Neural cell (in vitro differentiated cells): ENCODE data around the gene UNC79. TPM values are rescaled to one million over a fixed set of nuclear protein-coding genes. Genes with fewer than 3 reads are reported as not detected.

Experiments used
- H2AFZ ChIP-seq: fragments of 200-600, 300-800 bp; sonication (generic), shearing (Covaris generic); 2 replicates; pipeline ENCODE4 v1.6.0; 2014; ENCODE audit warnings: low read depth, mild to moderate bottlenecking, antibody characterized with exemption, low read length, moderate library complexity
- H3F3A ChIP-seq: fragments of 200-600 bp; shearing (Covaris generic); 2 replicates; pipeline ENCODE4 v1.6.1; 2016; ENCODE audit warnings: mild to moderate bottlenecking, moderate library complexity, mixed read lengths, antibody characterized with exemption, low read length; ENCODE audit not compliant: insufficient read depth, poor library complexity, severe bottlenecking
- H3K27ac ChIP-seq: fragments of 200-600, 300-800 bp; sonication (generic), shearing (Covaris generic); 2 replicates; pipeline ENCODE4 v1.5.1; 2014; ENCODE audit warnings: mild to moderate bottlenecking, low read length, moderate library complexity
- H3K27me3 ChIP-seq: fragments of 300-800, 200-600 bp; sonication (generic), shearing (Covaris generic); 2 replicates; pipeline ENCODE4 v1.6.0; 2014; ENCODE audit warnings: mild to moderate bottlenecking, low read depth, low read length, moderate library complexity; ENCODE audit not compliant: insufficient read depth
- H3K36me3 ChIP-seq: fragments of 300-800, 200-600 bp; sonication (generic), shearing (Covaris generic); 2 replicates; pipeline ENCODE4 v1.5.1; 2014; ENCODE audit warnings: mild to moderate bottlenecking, antibody characterized with exemption, low read length, moderate library complexity; ENCODE audit not compliant: insufficient read depth
- H3K4me2 ChIP-seq: fragments of 300-800, 200-600 bp; sonication (generic), shearing (Covaris generic); 2 replicates; pipeline ENCODE4 v1.6.0; 2014; ENCODE audit warnings: mild to moderate bottlenecking, low read length
- H3K4me3 ChIP-seq: fragments of 300-800, 200-600 bp; sonication (generic), shearing (Covaris generic); 2 replicates; pipeline ENCODE4 v1.5.1; 2014; ENCODE audit warnings: mild to moderate bottlenecking, low read length, moderate library complexity
- H3K79me2 ChIP-seq: fragments of 200-600 bp; shearing (Covaris generic); replicated peaks from 2 replicates; pipeline ENCODE4 v1.6.0; 2014; ENCODE audit warnings: mild to moderate bottlenecking, low read length, moderate library complexity; ENCODE audit not compliant: insufficient read depth
- H3K9ac ChIP-seq: fragments of 300-800, 200-600 bp; sonication (generic), shearing (Covaris generic); 2 replicates; pipeline ENCODE4 v1.6.1; 2016; ENCODE audit warnings: mild to moderate bottlenecking, low read length, mixed read lengths
- H3K9me2 ChIP-seq: fragments of 200-600 bp; shearing (Covaris generic); 2 replicates; pipeline ENCODE4 v1.6.1; 2016; ENCODE audit warnings: mild to moderate bottlenecking, low read length, mixed read lengths; ENCODE audit not compliant: insufficient read depth
- H3K9me3 ChIP-seq: fragments of 200-600, 300-800 bp; sonication (generic), shearing (Covaris generic); 2 replicates; pipeline ENCODE4 v1.6.1; 2016; ENCODE audit warnings: mild to moderate bottlenecking, mixed run types, low read length, moderate library complexity, mixed read lengths
- H4K20me1 ChIP-seq: fragments of 200-600 bp; shearing (Covaris generic); 2 replicates; pipeline ENCODE4 v1.6.1; 2016; ENCODE audit warnings: mild to moderate bottlenecking, mixed run types; ENCODE audit not compliant: insufficient read depth
- EP300 ChIP-seq: fragments of 450-650 bp; conservative IDR thresholded peaks from 2 replicates; pipeline ENCODE4 v1.6.1; 2014; ENCODE audit warnings: antibody characterized with exemption, mild to moderate bottlenecking, moderate library complexity; ENCODE audit not compliant: poor library complexity, severe bottlenecking
- EZH2 ChIP-seq: fragments of 200-600, 300-800 bp; shearing (Covaris generic), sonication (generic); IDR thresholded peaks from 2 replicates; pipeline ENCODE4 v1.6.1; 2014; ENCODE audit warnings: antibody characterized with exemption, low read length, borderline replicate concordance, mild to moderate bottlenecking; ENCODE audit not compliant: insufficient read depth, poor library complexity, severe bottlenecking
- MXI1 ChIP-seq: fragments of 450-650 bp; conservative IDR thresholded peaks from 2 replicates; pipeline ENCODE4 v1.6.1; 2014; ENCODE audit warnings: antibody characterized with exemption, mild to moderate bottlenecking; ENCODE audit not compliant: poor library complexity, severe bottlenecking
- POLR2AphosphoS5 ChIP-seq: IDR thresholded peaks from 2 replicates; pipeline ENCODE4 v1.6.1; 2012
- RAD21 ChIP-seq: fragments of 450-650 bp; conservative IDR thresholded peaks from 2 replicates; pipeline ENCODE4 v1.6.1; 2014; ENCODE audit warnings: antibody characterized with exemption, mild to moderate bottlenecking, moderate library complexity
- SMC3 ChIP-seq: fragments of 450-650 bp; conservative IDR thresholded peaks from 2 replicates; pipeline ENCODE4 v1.6.1; 2014; ENCODE audit warnings: antibody characterized with exemption, mild to moderate bottlenecking, moderate library complexity; ENCODE audit not compliant: poor library complexity
- TAF1 ChIP-seq: IDR thresholded peaks from 2 replicates; pipeline ENCODE4 v1.6.1; 2012; ENCODE audit warnings: low read depth
- polyA plus RNA-seq: library from polyadenylated mRNA; depleted of rRNA; stranded (reverse); fragments of >200 nt; gene quantifications from 2 replicates; pipeline ENCODE4 v1.2.3, GENCODE V29; 2014
- TF ChIP-seq, protein P1 (sequence below): IDR thresholded peaks from 2 replicates; pipeline ENCODE4 v1.6.1; 2012; ENCODE audit warnings: borderline replicate concordance
- TF ChIP-seq, protein P2 (sequence below): fragments of 450-650 bp; IDR thresholded peaks from 2 replicates; pipeline ENCODE4 v1.5.1; 2014; ENCODE audit warnings: antibody characterized with exemption, mild to moderate bottlenecking, moderate library complexity; ENCODE audit not compliant: poor library complexity, severe bottlenecking

UNC79 gene
- polyA plus RNA-seq, 1 donor from 2014 or later = 22.6 TPM

DNA sequence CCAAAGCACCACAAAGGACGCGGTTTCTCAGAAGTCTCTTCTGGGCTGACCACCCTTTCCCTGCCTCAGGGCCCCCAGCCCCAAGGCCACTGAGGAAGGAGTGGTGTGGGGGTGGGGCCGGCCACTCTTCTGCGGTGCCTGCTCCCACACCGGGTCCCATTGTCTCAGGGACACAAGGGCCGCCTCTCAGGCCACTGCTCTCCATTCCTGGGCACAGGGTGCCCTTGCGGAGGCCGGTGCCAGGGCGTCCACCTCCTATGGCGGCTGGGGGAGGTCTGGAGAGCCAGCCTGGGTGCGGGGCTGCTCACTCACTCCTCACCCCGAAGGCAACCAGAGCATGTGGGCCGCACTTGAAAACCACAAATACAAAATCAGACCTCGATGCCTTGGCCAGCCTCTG is 313.4 kb downstream of the UNC79 start:
- H3K27ac ChIP-seq = no peak overlapping the region
- no peak overlapping the region for H3K9ac ChIP-seq

DNA sequence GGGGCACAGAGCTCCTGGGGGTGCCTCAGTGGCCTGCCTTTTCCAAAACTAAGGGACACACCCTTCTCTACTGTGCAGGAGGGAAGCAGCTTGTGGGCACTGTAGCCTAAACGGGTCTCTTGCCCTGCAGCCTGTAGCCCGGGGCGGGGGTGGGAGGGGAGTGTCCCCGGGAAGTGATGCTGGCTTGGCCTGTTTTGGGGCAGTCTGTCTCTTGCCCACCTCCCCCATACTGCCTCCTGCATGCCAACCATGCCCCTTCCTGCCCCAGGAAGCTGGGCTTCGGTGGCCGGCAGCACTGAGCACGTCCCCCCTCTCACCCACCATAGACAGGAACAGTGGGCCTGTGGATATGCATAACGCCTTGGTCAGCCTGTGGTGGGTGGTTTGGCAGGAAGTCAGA is 314.1 kb downstream of the UNC79 start:
- Histone ChIP-seq H3K36me3 (no peaks in the 10 kb centered on the region), H3F3A (no peaks in the 10 kb centered on the region), H4K20me1 (no peaks in the 10 kb centered on the region), H2AFZ (no peak overlapping the region), H3K9me3 (no peaks in the 10 kb centered on the region), H3K27me3 (no peaks in the 10 kb centered on the region), H3K9ac (no peak overlapping the region), H3K4me3 (no peak overlapping the region), H3K4me2 (no peak overlapping the region), H3K27ac (no peak overlapping the region), H3K9me2 (no peaks in the 10 kb centered on the region), H3K79me2 (no peaks in the 10 kb centered on the region)
- TF ChIP-seq, protein P1, sequence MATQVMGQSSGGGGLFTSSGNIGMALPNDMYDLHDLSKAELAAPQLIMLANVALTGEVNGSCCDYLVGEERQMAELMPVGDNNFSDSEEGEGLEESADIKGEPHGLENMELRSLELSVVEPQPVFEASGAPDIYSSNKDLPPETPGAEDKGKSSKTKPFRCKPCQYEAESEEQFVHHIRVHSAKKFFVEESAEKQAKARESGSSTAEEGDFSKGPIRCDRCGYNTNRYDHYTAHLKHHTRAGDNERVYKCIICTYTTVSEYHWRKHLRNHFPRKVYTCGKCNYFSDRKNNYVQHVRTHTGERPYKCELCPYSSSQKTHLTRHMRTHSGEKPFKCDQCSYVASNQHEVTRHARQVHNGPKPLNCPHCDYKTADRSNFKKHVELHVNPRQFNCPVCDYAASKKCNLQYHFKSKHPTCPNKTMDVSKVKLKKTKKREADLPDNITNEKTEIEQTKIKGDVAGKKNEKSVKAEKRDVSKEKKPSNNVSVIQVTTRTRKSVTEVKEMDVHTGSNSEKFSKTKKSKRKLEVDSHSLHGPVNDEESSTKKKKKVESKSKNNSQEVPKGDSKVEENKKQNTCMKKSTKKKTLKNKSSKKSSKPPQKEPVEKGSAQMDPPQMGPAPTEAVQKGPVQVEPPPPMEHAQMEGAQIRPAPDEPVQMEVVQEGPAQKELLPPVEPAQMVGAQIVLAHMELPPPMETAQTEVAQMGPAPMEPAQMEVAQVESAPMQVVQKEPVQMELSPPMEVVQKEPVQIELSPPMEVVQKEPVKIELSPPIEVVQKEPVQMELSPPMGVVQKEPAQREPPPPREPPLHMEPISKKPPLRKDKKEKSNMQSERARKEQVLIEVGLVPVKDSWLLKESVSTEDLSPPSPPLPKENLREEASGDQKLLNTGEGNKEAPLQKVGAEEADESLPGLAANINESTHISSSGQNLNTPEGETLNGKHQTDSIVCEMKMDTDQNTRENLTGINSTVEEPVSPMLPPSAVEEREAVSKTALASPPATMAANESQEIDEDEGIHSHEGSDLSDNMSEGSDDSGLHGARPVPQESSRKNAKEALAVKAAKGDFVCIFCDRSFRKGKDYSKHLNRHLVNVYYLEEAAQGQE = no peak
- no peak for TF ChIP-seq RAD21
- TF ChIP-seq TAF1 = no peak
- no peak for TF ChIP-seq EP300
- no peak for TF ChIP-seq POLR2AphosphoS5
- TF ChIP-seq, protein P2, sequence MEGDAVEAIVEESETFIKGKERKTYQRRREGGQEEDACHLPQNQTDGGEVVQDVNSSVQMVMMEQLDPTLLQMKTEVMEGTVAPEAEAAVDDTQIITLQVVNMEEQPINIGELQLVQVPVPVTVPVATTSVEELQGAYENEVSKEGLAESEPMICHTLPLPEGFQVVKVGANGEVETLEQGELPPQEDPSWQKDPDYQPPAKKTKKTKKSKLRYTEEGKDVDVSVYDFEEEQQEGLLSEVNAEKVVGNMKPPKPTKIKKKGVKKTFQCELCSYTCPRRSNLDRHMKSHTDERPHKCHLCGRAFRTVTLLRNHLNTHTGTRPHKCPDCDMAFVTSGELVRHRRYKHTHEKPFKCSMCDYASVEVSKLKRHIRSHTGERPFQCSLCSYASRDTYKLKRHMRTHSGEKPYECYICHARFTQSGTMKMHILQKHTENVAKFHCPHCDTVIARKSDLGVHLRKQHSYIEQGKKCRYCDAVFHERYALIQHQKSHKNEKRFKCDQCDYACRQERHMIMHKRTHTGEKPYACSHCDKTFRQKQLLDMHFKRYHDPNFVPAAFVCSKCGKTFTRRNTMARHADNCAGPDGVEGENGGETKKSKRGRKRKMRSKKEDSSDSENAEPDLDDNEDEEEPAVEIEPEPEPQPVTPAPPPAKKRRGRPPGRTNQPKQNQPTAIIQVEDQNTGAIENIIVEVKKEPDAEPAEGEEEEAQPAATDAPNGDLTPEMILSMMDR = no peak
- no peak for TF ChIP-seq MXI1
- no peak for TF ChIP-seq EZH2
- TF ChIP-seq SMC3 = no peak

More for the DNA sequence above, 313.4 kb downstream of the UNC79 start:
- H3K36me3 ChIP-seq = no peaks in the 10 kb centered on the region
- H3K4me2 ChIP-seq = no peak overlapping the region
- H3K4me3 ChIP-seq = no peak overlapping the region
- no peaks in the 10 kb centered on the region for H3K27me3 ChIP-seq
- TF ChIP-seq POLR2AphosphoS5 = no peak
- TF ChIP-seq RAD21 = no peak
- TF ChIP-seq, protein P1 = no peak
- TF ChIP-seq, protein P2 = no peak
- no peak for TF ChIP-seq SMC3
- TF ChIP-seq TAF1 = no peak
- no peak for TF ChIP-seq EZH2
- TF ChIP-seq EP300 = no peak
- no peak for TF ChIP-seq MXI1
- no peak overlapping the region for H2AFZ ChIP-seq
- H3K9me3 ChIP-seq = no peaks in the 10 kb centered on the region
- no peaks in the 10 kb centered on the region for H4K20me1 ChIP-seq
- H3F3A ChIP-seq = no peaks in the 10 kb centered on the region
- no peaks in the 10 kb centered on the region for H3K9me2 ChIP-seq
- no peaks in the 10 kb centered on the region for H3K79me2 ChIP-seq
